HG03565 (cell line): ENCODE measurements around the gene PYDC1.
"Not testable (repeated sequence)": the region's sequence is repeated elsewhere in the genome, so short reads cannot be mapped to it uniquely, and the experiment has no call there.

Experiments
- ATAC-seq: cut with Tn5 transposase; IDR thresholded peaks from one replicate; pipeline ENCODE4 v1.9.1; 2021; ENCODE audit warnings: mild to moderate bottlenecking, moderate library complexity; ENCODE audit not compliant: unreplicated experiment

Gene PYDC1

GRCh38 chr16:31223044-31223443 lies 6.1 kb upstream of the PYDC1 start:
- no peak for ATAC-seq

- ATAC-seq: no peak
Measured at GRCh38 chr16:31221357-31222160, 4.6 kb upstream of the PYDC1 start.

GRCh38 chr16:31219154-31219741 lies 2.3 kb upstream of the PYDC1 start:
- ATAC-seq: no peak

- no peak for ATAC-seq
Measured at GRCh38 chr16:31217136-31217530, 198 bp upstream of the PYDC1 start.

GRCh38 chr16:31215287-31216162 lies 1.4 kb downstream of the PYDC1 start:
- no peak for ATAC-seq

- ATAC-seq: no peak
Measured at GRCh38 chr16:31214708-31215286, 2.1 kb downstream of the PYDC1 start.

- ATAC-seq: no peak
Measured at GRCh38 chr16:31213877-31214707, 2.8 kb downstream of the PYDC1 start, which contains the start of gene TRIM72. Gene TRIM72, plus strand, starts transcription at chr16:31214119. Its CDS starts 620 bp downstream, at chr16:31214739.

GRCh38 chr16:31213342-31213741 lies 3.6 kb downstream of the PYDC1 start:
- ATAC-seq: no peak

GRCh38 chr16:31206776-31207175 lies 10.2 kb downstream of the PYDC1 start:
- ATAC-seq: no peak

- ATAC-seq: no peak
Measured at GRCh38 chr16:31204871-31205666, 11.9 kb downstream of the PYDC1 start.

GRCh38 chr16:31202414-31203375 lies 14.2 kb downstream of the PYDC1 start, which contains the start of gene PYCARD:
Gene PYCARD, minus strand, starts transcription at chr16:31202760. Its CDS starts 70 bp downstream, at chr16:31202690.
- no peak for ATAC-seq

- no peak for ATAC-seq
Measured at GRCh38 chr16:31201582-31202413, 15.1 kb downstream of the PYDC1 start.

- ATAC-seq: no peak
Measured at GRCh38 chr16:31200821-31201568, 15.9 kb downstream of the PYDC1 start.

- not testable (repeated sequence) for ATAC-seq
Measured at GRCh38 chr16:31200111-31200510, 16.8 kb downstream of the PYDC1 start.

- ATAC-seq: no peak
Measured at GRCh38 chr16:31199430-31200041, 17.4 kb downstream of the PYDC1 start.
